GM21825 (cell line): ENCODE data around the gene E2F3.

Experiments
- ATAC-seq: cut with Tn5 transposase; IDR thresholded peaks from one replicate; pipeline ENCODE4 v1.9.1; 2021; ENCODE audit warnings: mild to moderate bottlenecking, moderate library complexity; ENCODE audit not compliant: unreplicated experiment

E2F3 gene

DNA sequence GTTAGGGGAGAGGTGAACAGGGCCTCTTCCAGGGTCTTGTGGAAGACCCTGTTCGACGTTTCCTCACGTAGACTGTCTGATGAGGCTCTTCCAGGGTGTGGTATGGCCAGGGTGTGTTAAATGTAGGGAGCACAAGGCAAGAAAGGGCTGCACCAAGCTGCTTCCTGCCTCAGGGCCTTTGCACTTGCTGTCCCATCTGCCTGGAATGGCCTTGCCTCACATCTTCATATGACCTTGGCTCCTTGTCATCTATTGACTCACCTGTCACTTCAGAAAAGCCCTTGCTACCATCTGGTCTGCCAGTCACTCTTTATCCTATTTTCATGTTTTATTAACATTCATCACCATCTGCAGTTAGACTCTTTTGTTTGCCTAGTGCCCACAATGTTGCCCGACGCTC, 31.0 kb downstream of the E2F3 start:
- no peak for ATAC-seq

DNA sequence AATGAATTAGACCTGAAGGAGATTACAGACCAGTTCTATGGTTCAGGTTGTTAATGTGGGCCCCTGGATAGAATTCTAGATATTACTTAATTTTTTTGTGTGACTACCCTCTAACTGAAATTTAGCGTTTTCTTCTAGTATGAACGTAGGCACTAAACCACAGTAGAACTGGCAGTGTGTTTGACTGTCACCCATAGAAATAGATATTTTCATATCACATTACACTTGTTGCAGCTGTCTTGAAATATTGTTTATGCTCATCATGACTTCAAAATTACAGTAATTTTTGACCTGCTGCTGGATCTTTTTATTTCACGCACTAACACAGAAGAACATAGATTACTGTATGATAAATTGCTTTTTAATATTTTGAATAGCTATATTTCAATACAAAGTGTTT, 31.6 kb downstream of the E2F3 start:
- ATAC-seq = no peak

DNA sequence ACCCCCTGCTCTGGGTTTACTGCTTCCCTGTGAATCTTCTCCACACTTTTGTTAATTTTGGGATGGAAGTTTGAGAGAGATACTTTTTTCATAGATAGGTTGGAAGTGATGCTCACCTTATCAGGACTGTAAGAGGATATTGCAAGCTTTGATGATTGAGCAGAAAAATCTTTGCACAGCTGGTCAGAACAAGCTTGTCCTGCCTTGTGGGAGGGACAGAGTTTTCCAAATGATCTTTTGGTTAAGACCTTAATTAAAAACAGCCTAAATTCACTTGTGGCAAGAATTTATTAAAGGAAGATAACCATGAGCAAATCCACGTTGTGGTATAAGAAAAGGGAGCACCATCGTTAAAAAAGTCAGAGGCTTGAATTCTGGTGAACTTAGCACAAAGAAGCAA, 32.2 kb downstream of the E2F3 start:
- no peak for ATAC-seq

DNA sequence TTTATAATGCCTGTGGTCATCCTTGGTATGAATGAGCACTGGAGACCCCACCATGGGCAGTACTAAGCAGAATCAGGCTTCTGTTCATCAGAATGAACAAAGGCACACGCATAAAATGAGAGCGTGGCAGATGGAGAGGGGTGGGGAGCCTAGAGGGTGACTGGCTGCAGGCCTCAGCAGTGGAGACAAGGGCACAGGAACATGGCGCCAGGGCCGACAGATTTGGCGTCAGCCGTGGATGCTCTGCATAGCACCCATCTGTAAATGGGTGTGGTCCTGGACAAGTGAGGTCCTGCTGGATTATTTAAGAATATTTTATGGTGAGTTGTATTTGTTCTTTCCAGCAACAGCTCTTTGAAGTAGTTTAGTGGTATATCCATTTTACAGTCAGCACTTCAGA, 33.1 kb downstream of the E2F3 start:
- no peak for ATAC-seq

GRCh38 chr6:20436719-20437118, 35.0 kb downstream of the E2F3 start:
- ATAC-seq = no peak

- no peak for ATAC-seq
Observed at GRCh38 chr6:20437639-20438038, 36.0 kb downstream of the E2F3 start.

GRCh38 chr6:20438462-20439070, 36.9 kb downstream of the E2F3 start:
- no peak for ATAC-seq

DNA sequence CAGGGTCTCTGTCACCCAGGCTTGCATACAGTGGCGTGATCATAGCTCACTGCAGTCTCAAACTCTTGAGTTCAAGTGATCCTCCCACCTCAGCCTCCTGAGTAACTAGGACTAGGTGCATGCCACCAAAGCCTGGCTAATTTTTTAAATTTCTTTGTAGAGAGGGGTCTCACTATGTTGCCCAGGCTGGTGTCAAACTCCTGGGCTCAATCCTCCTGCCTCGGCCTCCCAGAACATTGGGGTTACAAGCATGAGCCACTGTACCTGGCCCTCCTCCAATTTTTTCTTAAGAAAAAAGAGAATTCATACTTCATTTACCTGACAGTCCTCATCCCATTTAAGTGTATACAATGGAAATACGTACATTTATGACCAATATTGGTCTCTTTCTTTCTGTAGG, 37.9 kb downstream of the E2F3 start:
- ATAC-seq = no peak

DNA sequence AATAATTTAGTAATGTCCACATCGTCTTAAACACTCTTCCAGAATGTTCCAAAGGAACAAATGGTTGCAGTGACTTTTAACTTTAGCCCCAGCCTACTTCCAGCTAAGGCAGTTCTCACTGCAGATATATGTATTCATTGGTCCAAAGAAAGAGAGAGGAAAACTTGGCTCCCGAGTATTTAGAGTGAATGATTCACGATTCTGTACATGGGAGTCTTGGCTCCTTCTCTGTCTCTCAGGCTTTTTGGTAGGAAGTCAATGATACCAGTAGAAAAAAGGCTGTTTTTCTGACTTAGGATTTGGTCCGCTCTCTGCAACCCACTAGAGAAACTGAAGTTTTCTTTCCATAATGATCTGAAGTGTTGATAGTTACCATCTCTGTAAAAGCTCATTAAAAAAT, 38.6 kb downstream of the E2F3 start:
- no peak for ATAC-seq

GRCh38 chr6:20441236-20441635, 39.6 kb downstream of the E2F3 start:
- no peak for ATAC-seq

- no peak for ATAC-seq
Observed at GRCh38 chr6:20441921-20442320, 40.2 kb downstream of the E2F3 start.

DNA sequence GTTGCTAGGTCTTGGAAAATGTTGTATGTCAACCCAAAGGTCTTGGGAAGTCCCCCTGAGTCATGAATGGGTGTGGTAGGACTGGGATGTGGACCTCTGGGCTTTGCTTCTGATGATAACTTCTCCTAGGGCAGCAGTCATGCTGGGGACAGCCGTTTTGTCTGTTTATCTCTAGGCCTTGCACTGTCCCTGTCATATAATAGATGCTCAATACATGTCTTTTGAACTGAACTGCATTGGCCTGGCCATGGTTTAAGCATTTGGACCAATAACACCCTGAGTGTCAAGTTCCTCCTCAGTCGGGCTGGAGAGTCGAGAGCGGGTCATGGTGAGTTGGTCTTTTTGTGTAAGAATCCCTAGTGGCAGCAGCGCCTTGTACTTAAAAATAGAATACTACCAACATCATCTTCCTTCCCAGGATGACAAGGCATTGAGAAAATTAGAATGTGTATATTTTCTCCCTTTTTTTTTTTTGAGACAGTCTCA, 43.1 kb downstream of the E2F3 start:
- ATAC-seq = no peak

DNA sequence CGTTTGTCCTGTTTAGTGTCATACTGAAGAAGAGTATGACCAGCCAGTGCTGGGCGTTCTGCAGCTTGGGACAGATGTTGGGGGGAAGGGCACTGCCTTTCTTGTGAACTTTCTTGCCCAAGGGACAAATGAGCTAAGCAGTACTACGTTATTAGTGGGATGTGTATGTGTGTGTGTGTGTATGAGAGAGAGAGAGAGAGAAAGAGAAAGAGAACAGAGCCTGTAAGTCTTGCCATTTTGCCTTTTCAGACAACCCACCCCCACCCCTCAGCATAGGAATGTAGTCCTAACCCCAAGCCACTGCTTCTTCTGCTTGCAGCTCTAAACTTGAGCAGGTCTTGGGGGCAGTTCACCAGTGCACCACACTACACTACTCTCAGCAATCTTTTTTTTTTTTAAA, 45.5 kb downstream of the E2F3 start:
- ATAC-seq = no peak

- ATAC-seq = no peak
Observed at GRCh38 chr6:20447581-20448132, 46.0 kb downstream of the E2F3 start.

DNA sequence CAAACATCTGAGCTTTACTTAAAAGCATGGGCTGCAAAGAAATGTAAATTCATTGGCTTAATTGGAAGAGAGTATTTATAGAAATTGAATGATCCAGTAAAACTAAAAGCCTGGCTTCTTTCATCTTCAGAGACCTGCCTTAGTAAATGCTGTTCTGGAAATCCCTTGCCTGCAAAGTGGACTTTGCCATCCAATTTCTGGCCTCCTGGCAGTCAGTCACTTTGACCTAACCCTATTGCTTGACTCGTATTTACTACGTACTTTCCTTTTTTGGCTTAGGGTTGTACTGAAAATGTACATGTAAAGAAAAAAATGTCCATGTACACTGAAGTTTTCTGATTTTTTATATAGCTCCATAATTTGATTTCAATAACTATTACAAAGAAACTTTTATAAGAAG, 47.1 kb downstream of the E2F3 start:
- no peak for ATAC-seq

- ATAC-seq = no peak
Observed at GRCh38 chr6:20454204-20454824, 52.6 kb downstream of the E2F3 start.

- no peak for ATAC-seq
Observed at GRCh38 chr6:20455251-20455940, 53.7 kb downstream of the E2F3 start.

GRCh38 chr6:20458027-20458894, 56.6 kb downstream of the E2F3 start:
- no peak for ATAC-seq

DNA sequence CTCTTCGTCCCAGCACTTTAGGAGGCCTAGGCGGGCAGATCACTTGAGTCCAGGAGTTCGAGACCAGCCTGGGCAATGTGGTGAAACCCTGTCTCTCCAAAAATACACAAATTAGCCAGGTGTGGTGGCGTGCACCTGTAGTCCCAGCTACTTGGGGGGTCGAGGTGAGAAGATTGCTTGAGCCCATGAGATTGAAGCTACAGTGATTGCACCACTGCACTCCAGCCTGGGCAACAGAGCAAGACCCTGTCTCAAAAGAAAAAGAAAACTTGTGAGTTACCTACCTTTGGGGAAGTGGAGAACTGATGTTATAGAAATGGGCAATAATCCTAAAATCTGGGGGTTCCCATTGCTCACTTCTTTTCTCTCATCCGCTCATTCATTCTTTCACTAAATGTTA, 58.0 kb downstream of the E2F3 start:
- ATAC-seq = no peak

- ATAC-seq = no peak
Observed at GRCh38 chr6:20461576-20461975, 59.9 kb downstream of the E2F3 start.

GRCh38 chr6:20463396-20463795, 61.7 kb downstream of the E2F3 start:
- ATAC-seq = peak; percentile 50
